ENCODE data around the gene PNMA6E.
"Not testable (repeated sequence)": the region's sequence is repeated elsewhere in the genome, so short reads cannot be mapped to it uniquely, and the experiment has no call there.

PNMA6E gene

GRCh38 chrX:153396320-153397195 is 4.6 kb downstream of the PNMA6E start:
- POLR2A ChIA-PET = no interaction called here
- TF ChIP-seq CTCF (IDR thresholded peaks at IDR 0.05; ENCODE audit: control extremely low read depth, extremely low read depth, low read depth, missing control alignments) = no peak
- no peak for DNase-seq (ENCODE audit: extremely low spot score)
- CTCF ChIA-PET = no interaction called here

GRCh38 chrX:153395613-153396319 is 5.4 kb downstream of the PNMA6E start:
- ChIA-PET CTCF (no interaction called here), POLR2A (no interaction called here)
- TF ChIP-seq CTCF (IDR thresholded peaks at IDR 0.05; ENCODE audit: control extremely low read depth, extremely low read depth, low read depth, missing control alignments) = no peak

GRCh38 chrX:153394612-153395011 is 6.5 kb downstream of the PNMA6E start:
- ChIA-PET POLR2A (no interaction called here), CTCF (no interaction called here)
- no peak for TF ChIP-seq CTCF (IDR thresholded peaks at IDR 0.05; ENCODE audit: control extremely low read depth, extremely low read depth, low read depth, missing control alignments)
- no peak for DNase-seq (ENCODE audit: extremely low spot score)

More at GRCh38 chrX:153395613-153396319, 5.4 kb downstream of the PNMA6E start:
- no peak for DNase-seq (ENCODE audit: extremely low spot score)

GRCh38 chrX:153392642-153393321 is 8.4 kb downstream of the PNMA6E start:
- ChIA-PET POLR2A (no interaction called here), CTCF (no interaction called here)
- no peak for TF ChIP-seq CTCF (IDR thresholded peaks at IDR 0.05; ENCODE audit: control extremely low read depth, extremely low read depth, low read depth, missing control alignments)
- no peak for DNase-seq (ENCODE audit: extremely low spot score)

GRCh38 chrX:153389460-153389768 is 11.7 kb downstream of the PNMA6E start:
- CTCF ChIA-PET; DNase-seq (ENCODE audit: extremely low spot score); POLR2A ChIA-PET: not testable (repeated sequence)

GRCh38 chrX:153388722-153389459 is 12.3 kb downstream of the PNMA6E start:
- no peak for DNase-seq (ENCODE audit: extremely low spot score)
- ChIA-PET POLR2A (no interaction called here), CTCF (no interaction called here)
- TF ChIP-seq CTCF (IDR thresholded peaks at IDR 0.05; ENCODE audit: control extremely low read depth, extremely low read depth, low read depth, missing control alignments) = no peak

All from GM10248 (cell line).